Natural killer cell (primary cell): ENCODE results near the gene GABRA5. TPM values are rescaled to one million over a fixed set of nuclear protein-coding genes. Genes with fewer than 3 reads are reported as not detected.

ENCODE experiments used
- ATAC-seq, 3 donors: fragments of 150-1000 bp in 2 of 3; fragments of 200-7000 bp in 1 of 3; cut with Tn5 transposase; 1 replicate in 1 of 3; 2 replicates in 2 of 3; pipeline ENCODE4 v1.10.0; 2021; ENCODE audit warnings: mild to moderate bottlenecking in 2 of 3, moderate library complexity in 2 of 3
- DNase-seq, 2 donors: peaks; one replicate each; pipeline versions ENCODE4 v3.0.0 to v3.0.0-alpha.2; 2013 to 2021; ENCODE audit warnings: mixed read lengths in 1 of 2
- H3K27ac ChIP-seq: one replicate; pipeline ENCODE4 v1.5.1; 2013; ENCODE audit warnings: mild to moderate bottlenecking, low read length
- H3K27me3 ChIP-seq: one replicate; pipeline ENCODE4 v1.6.1; 2013; ENCODE audit warnings: low read length; ENCODE audit not compliant: control insufficient read depth, insufficient read depth
- H3K36me3 ChIP-seq: one replicate; pipeline ENCODE4 v1.6.1; 2013; ENCODE audit warnings: low read length; ENCODE audit not compliant: control insufficient read depth, insufficient read depth
- H3K4me1 ChIP-seq: one replicate; pipeline ENCODE4 v1.6.1; 2013; ENCODE audit warnings: low read length; ENCODE audit not compliant: control insufficient read depth, insufficient read depth
- H3K4me3 ChIP-seq: one replicate; pipeline ENCODE4 v1.5.1; 2013; ENCODE audit warnings: low read length
- H3K9me3 ChIP-seq: one replicate; pipeline ENCODE4 v1.6.1; 2013; ENCODE audit warnings: low read length; ENCODE audit not compliant: control insufficient read depth, insufficient read depth
- H3K27ac Mint-ChIP-seq, 2 donors: one replicate each; pipeline ENCODE4 v1.8.0; 2022; ENCODE audit warnings: mild to moderate bottlenecking in 2 of 2, mixed read lengths in 2 of 2, moderate library complexity in 1 of 2
- H3K27me3 Mint-ChIP-seq, 2 donors: one replicate each; pipeline ENCODE4 v1.8.0; 2022; ENCODE audit warnings: low read depth in 2 of 2, mixed read lengths in 2 of 2
- H3K36me3 Mint-ChIP-seq: one replicate; pipeline ENCODE4 v1.8.0; 2022; ENCODE audit warnings: mixed read lengths
- H3K4me1 Mint-ChIP-seq, 2 donors: one replicate each; pipeline ENCODE4 v1.8.0; 2022; ENCODE audit warnings: mixed read lengths in 2 of 2
- H3K4me3 Mint-ChIP-seq: one replicate; pipeline ENCODE4 v1.8.0; 2022; ENCODE audit warnings: mild to moderate bottlenecking, moderate library complexity, mixed read lengths
- H3K9me3 Mint-ChIP-seq, 2 donors: one replicate each; pipeline ENCODE4 v1.8.0; 2022; ENCODE audit warnings: mixed read lengths in 2 of 2
- WGBS: methylation state at CpG from one replicate; pipeline ENCODE4 v1.1.7; 2013; ENCODE audit warnings: missing lambda C conversion rate; ENCODE audit not compliant: insufficient coverage; 5-methylcytosine and 5-hydroxymethylcytosine counted together
- intact Hi-C: fragments of 100-400 bp; cut with micrococcal nuclease; formaldehyde crosslinking; loops from one replicate; pipeline ENCODE4 v1.14.2; 2022
- total RNA-seq, 4 donors: library from RNA; stranded (reverse); fragments of 120-200 nt in 1 of 4; gene quantifications; one replicate each; pipeline versions ENCODE4 v1.2.3 to v1.2.4, GENCODE V29; 2013 to 2022
- TF ChIP-seq, protein P1 (sequence below): fragments of 200-600 bp; IDR thresholded peaks from one replicate; pipeline ENCODE4 v1.8.0; 2022; ENCODE audit warnings: antibody characterized with exemption

Gene GABRA5
- total RNA-seq, 3 donors from 2014 or later (not counting 1 experiment from before 2014, with no cell fraction given), result not detected

GRCh38 chr15:26926081-26926480, 59.2 kb downstream of the GABRA5 start:
- DNase-seq, result no peak
- Mint-ChIP-seq H3K4me1 (no peaks in the 10 kb centered on the region), H3K27ac (no peak overlapping the region), H3K9me3 (peaks cover 5 to 8% of the 10 kb centered on the region in 2 donors), H3K36me3 (no peaks in the 10 kb centered on the region), H3K27me3 (no peaks in the 10 kb centered on the region), H3K4me3 (no peak overlapping the region)
- intact Hi-C loops, result no loop called here
- 72% methylated on average over 2 of the region's 2 CpGs for WGBS
- Histone ChIP-seq H3K4me3 (no peak overlapping the region), H3K27me3 (no peaks in the 10 kb centered on the region), H3K27ac (no peak overlapping the region), H3K36me3 (no peaks in the 10 kb centered on the region), H3K4me1 (no peaks in the 10 kb centered on the region), H3K9me3 (no peaks in the 10 kb centered on the region)
- TF ChIP-seq, protein P1, sequence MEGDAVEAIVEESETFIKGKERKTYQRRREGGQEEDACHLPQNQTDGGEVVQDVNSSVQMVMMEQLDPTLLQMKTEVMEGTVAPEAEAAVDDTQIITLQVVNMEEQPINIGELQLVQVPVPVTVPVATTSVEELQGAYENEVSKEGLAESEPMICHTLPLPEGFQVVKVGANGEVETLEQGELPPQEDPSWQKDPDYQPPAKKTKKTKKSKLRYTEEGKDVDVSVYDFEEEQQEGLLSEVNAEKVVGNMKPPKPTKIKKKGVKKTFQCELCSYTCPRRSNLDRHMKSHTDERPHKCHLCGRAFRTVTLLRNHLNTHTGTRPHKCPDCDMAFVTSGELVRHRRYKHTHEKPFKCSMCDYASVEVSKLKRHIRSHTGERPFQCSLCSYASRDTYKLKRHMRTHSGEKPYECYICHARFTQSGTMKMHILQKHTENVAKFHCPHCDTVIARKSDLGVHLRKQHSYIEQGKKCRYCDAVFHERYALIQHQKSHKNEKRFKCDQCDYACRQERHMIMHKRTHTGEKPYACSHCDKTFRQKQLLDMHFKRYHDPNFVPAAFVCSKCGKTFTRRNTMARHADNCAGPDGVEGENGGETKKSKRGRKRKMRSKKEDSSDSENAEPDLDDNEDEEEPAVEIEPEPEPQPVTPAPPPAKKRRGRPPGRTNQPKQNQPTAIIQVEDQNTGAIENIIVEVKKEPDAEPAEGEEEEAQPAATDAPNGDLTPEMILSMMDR, result no peak
- ATAC-seq, result no peak

DNA sequence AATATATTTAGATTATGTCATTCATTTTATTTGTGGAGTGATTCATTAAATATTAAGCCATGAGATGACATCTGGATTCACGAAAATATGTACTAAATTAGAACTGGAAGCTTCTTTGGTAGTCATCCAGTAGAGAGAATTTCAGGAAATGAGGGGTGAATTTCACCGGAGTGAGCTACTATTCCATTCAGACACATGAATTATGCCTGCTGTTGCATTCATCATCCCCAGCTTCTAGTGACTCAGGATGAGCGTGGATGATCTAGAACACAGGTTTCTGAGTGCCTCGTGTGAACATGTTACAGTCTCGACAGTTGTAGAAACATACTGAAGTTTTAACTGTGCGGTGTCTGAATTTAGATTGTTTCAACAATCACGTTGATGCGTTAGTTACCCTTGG, 61.2 kb downstream of the GABRA5 start:
- intact Hi-C loops, result no loop called here
- ATAC-seq, result no peak
- Mint-ChIP-seq H3K36me3 (no peaks in the 10 kb centered on the region), H3K4me3 (no peak overlapping the region), H3K4me1 (no peaks in the 10 kb centered on the region), H3K27me3 (no peaks in the 10 kb centered on the region), H3K27ac (no peak overlapping the region), H3K9me3 (peaks cover 7 to 9% of the 10 kb centered on the region in 2 donors)
- Histone ChIP-seq H3K4me3 (no peak overlapping the region), H3K4me1 (no peaks in the 10 kb centered on the region), H3K27me3 (no peaks in the 10 kb centered on the region), H3K9me3 (no peaks in the 10 kb centered on the region), H3K36me3 (no peaks in the 10 kb centered on the region), H3K27ac (no peak overlapping the region)
- TF ChIP-seq, protein P1, result no peak
- WGBS, result 84% methylated on average over 8 of the region's 8 CpGs
- DNase-seq, result no peak

DNA sequence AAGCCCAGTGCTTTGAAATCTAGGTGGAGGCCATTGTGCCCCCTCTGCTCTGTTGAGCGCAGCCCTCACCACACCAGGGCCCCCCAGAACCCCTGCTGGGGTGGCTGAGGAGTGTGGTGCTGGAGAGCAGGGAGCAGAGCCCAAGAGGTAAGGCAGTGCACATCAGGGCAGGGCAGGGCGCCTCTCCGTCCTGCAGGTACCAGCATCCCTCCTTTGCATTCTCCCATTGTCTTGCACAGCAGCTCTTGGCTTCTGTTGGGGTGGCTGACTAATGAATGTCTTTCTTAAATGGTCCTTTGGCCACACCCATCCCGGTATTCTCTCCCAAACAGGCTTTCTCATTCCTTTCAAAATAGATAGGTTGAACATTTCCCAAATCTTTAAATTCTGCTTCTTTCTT, 62.7 kb downstream of the GABRA5 start:
- intact Hi-C loops, result no loop called here
- H3K4me3 Mint-ChIP-seq, result no peak overlapping the region
- no peak overlapping the region for H3K4me3 ChIP-seq
- DNase-seq (no peak), ATAC-seq (no peak)
- H3K4me1 ChIP-seq, result no peaks in the 10 kb centered on the region
- H3K27ac Mint-ChIP-seq, result no peak overlapping the region
- H3K9me3 Mint-ChIP-seq, result peaks cover 5 to 6% of the 10 kb centered on the region in 2 donors
- no peaks in the 10 kb centered on the region for H3K36me3 Mint-ChIP-seq
- no peaks in the 10 kb centered on the region for H3K9me3 ChIP-seq
- no peaks in the 10 kb centered on the region for H3K4me1 Mint-ChIP-seq
- WGBS, result 87% methylated on average over 4 of the region's 4 CpGs
- H3K27me3 Mint-ChIP-seq, result no peaks in the 10 kb centered on the region
- H3K27ac ChIP-seq, result no peak overlapping the region
- H3K36me3 ChIP-seq, result no peaks in the 10 kb centered on the region
- TF ChIP-seq, protein P1, result no peak
- H3K27me3 ChIP-seq, result no peaks in the 10 kb centered on the region

GRCh38 chr15:26934848-26935247, 68.0 kb downstream of the GABRA5 start:
- TF ChIP-seq, protein P1, result no peak
- H3K4me1 ChIP-seq, result no peaks in the 10 kb centered on the region
- Mint-ChIP-seq H3K4me3 (no peak overlapping the region), H3K4me1 (no peaks in the 10 kb centered on the region), H3K9me3 (peaks cover 8 to 9% of the 10 kb centered on the region in 2 donors), H3K27ac (no peak overlapping the region), H3K36me3 (no peaks in the 10 kb centered on the region), H3K27me3 (no peaks in the 10 kb centered on the region)
- no peak for ATAC-seq
- peaks cover 3% of the 10 kb centered on the region for H3K9me3 ChIP-seq
- 93% methylated on average over 6 of the region's 6 CpGs for WGBS
- no peak overlapping the region for H3K4me3 ChIP-seq
- H3K27me3 ChIP-seq, result no peaks in the 10 kb centered on the region
- DNase-seq, result no peak
- intact Hi-C loops, result no loop called here
- H3K27ac ChIP-seq, result no peak overlapping the region
- no peaks in the 10 kb centered on the region for H3K36me3 ChIP-seq
